HG02763 (cell line): Measurements from ENCODE around the gene BAIAP3.

ENCODE experiments used
- ATAC-seq: cut with Tn5 transposase; IDR thresholded peaks from one replicate; pipeline ENCODE4 v1.9.1; 2021; ENCODE audit warnings: mild to moderate bottlenecking, moderate library complexity; ENCODE audit not compliant: unreplicated experiment

Gene BAIAP3

DNA sequence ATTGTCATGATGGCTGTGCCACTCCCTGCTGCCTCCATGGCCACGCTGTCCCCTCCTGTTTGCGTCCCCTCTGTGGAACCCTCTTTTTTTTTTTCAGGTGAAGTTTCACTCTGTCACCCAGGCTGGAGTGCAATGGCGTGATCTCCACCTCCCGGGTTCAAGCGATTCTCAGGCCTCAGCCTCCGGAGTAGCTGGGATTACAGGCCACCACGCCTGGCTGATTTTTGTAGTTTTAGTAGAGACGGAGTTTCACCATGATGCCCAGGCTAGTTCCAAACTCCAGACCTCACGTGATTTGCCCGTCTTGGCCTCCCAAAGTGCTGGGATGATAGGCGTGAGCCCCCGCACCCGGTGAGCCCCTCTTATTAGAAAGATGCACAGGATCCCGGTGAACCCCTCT, 35.0 kb upstream of the BAIAP3 start:
- ATAC-seq = no peak

DNA sequence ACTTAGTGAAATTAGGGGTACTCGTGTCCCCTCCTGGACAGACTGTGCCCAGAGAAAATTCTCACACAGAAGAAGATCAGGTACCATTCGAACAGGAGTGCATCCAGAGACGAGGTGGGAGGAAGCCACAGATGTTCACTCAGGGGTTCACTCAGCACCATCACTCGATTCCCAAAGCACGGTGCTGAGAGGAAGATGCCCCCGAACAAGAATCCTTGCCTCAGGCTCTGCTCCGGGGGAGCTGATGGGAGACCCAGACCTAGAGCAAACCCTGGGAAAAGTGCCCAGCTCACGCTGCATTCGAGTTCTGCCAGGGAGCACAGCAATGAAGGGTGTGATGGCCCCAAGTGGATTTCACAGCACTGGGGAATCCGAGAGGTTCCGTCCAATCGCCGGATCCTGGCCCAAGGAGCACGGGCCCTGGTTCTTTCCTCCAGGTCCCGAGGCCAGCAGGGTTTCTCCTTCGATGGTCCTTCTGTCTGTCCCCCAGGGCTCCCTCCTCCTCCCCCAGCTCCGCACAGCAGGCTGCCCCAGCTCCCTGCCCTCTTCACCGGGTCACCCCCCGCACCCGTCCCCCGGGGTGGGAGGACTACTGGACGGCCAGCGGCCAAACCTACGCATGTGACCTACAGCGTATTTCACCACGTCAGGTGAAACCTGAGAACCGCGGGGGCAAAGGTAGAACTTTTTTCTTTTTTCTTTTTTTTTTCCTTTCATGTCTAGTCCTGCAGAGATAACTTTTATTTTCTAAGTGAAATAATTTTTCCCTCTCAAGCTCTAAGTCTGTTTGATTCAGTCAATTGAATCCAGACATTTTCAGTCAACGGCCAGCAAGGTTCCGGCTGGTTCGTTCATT, 34.2 kb upstream of the BAIAP3 start:
- no peak for ATAC-seq

DNA sequence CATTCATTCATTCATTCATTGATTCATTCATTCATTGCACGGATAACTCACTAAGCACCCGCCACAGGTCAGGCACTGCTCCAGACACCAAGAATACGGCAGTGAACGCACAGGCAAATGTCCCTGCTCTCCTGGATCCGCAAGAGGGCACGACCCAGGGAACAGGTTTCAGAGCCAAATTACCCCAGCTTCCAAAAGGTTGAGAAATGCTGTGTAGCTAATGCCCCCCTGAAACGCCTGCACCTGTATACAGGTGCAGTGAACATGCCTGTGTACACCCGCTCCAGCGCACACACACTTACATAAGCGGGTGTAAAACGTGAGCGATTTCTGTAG, 33.6 kb upstream of the BAIAP3 start:
- ATAC-seq = no peak

DNA sequence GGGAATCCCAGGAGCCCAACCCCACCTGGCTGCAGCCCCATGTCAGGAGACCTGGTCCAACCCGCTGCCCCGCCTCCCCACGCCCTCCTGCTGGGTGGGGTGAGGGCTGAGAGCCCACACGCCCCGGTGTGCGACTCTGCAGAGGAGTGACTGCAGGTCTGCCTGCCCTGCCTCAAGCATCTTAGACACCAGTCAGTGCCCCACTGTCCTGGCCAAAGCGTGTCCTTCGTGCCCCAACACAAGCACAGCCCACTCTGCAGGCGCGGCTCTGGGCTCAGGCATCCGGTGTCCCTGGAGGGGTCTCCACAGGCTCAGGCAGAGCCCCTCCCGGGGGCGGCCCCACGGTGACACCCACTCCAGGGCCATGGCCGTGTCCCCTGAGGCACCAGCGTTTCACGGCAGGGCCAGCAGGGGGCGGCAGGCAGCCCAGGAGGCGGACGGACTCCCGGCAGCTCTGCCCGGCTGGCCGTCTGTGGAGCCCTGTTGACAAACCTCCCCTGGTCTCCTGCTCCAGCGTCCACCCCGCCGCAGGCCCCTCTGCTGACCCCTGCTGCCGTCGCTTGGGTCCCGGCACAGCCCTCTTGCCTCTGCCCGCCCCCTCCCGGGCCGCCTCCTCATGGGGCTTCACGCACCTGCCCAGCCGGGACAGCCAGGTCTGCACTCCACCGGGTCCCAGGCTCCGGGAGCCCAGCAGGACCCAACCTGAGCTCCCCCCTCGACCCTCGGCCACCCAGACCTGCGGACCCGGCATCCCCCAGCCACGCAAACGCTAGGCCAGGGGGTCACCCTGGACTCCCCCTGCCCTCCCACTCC, 32.6 kb upstream of the BAIAP3 start:
- ATAC-seq = no peak

DNA sequence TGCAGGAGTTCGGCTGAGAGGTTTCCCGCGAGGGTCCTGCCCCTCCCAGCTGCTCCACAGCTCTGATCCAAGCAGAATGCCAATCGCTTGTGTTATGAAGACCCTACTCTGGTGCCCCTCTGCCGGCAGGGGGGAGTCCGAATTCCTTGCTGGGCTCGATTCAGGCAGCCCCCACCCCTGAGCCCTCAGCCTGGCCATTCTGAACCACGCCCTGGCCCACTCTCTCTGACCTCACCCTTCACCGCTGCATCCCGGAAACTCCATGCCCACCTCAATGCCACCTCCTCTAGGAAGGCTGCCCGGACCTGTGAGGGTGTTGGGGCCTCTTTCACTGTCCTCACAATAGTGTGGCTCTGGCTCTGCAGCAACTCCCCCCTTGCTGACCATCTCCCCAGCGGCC, 31.9 kb upstream of the BAIAP3 start:
- no peak for ATAC-seq

DNA sequence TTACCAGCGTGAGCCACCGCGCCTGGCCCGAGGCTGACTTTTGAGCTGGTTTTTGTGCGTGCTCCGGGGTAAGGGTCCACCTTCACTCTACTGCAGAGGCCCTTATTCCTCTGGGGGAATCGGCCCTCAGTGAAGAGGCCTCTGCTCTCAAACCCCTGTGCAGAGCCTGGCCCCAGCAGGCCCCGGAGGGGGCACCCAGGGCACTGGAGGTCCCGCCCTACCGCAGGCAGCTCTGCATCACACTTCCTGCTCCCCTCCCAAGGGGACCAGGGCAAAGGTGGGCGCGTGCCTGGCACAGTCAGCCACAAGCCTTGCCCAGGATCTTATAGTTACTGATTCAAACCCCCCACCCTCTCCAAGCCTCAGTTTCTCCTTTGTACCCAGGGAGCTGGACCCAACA, 27.6 kb upstream of the BAIAP3 start:
- ATAC-seq = no peak

DNA sequence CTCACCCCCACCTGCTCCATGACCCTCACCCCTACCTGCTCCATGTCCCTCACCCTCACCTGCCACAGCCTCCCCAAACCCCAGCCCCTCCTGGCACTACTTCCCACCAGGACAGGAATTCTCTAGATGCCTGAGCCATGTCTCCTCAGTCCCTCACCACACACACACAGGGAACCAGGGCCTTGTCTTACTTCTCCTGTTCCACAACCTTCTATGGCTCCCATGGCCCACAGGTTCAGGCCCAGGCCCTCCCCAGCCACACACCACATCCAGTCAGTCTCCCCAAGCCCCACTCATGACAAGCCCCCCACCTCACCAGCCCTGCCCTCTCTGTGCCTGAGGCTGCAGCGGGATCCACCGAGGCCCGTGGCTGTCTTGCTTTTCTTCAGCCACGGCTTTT, 27.1 kb upstream of the BAIAP3 start:
- no peak for ATAC-seq

DNA sequence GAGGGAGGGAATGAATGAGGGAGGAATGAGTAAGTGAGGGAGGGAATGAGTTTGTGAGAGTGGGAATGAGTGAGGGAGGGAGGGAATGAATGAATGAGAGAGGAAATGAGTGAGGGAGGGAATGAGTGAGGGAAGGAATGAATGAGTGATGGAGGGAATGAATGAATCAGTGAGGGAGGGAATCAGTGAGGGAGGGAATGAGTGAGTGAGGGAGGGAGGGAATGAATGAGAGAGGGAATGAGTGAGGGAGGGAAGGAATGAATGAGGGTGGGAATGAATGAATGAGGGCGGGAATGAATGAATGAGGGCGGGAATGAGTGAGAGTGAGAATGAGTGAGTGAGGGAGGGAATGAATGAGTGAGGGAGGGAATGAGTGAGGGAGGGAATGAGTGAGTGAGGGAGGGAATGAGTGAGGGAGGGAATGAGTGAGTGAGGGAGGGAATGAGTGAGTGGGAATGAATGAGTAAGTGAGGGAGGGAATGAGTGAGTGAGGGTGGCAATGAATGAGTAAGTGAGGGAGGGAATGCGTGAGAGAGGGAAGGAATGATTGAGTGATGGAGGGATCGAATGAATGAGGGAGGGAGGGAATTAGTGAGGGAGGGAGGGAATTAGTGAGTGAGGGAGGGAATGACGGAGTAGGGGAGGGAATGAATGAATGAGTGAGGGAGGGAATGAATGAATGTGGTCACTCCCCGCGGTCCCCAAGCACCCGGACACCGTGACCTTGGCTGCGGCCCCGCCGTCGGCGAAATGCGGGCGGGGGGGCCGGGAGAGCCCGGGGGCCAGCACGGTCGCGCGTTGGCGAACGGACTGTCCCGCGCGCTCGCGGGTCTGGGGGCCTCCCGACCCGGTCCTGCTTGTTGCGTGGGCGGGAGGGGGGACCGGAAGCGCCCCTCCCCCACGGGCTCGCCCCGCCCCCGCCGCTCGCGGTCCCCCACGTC, 25.1 kb upstream of the BAIAP3 start:
- ATAC-seq = no peak

DNA sequence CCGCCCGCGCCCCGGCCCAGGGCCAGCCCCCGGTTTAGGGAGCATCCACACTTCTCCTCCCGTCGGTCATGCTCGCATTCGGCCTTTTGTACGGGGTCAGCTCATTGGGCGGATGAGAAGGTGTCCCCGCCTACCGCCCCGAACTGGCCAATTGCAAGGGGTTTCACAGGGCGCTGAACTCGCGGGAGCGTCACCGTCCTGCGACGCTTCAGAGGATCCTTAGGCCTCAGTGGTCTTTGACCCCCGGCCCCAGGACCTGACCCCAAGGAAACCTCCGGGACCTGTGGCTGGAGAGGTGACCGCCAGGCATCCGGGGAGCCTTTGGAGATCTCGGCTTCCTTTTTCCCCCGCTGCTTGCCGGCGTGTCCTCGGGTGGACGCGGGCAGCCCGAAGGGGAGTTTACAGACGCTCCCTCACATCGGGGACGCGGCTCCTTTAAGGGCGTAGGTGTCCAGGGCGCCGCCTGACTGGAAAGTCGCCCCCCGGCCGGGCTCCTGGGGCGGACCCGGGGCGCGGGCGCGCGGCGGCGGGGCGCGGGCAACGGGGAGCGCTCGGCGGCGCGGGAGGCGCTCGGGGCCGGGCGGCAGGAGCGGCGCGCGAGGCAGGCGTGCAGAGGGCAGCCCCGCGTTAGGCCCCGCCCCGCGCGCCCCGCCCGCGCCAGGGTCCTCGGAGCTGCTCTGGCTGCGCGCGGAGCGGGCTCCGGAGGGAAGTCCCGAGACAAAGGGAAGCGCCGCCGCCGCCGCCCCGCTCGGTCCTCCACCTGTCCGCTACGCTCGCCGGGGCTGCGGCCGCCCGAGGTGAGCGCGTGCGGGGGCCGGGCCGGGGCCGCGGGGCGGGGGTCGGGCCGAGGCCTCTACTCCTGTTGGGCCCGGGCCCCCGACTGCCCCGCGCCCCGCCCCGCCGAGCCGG, 24.2 kb upstream of the BAIAP3 start, which contains the start of gene UBE2I:
UBE2I (plus strand) TSS at position 660 of the 909 bp plus-strand sequence. CDS start 4,395 bp downstream, outside the sequence.
- ATAC-seq = peak; percentile 65

DNA sequence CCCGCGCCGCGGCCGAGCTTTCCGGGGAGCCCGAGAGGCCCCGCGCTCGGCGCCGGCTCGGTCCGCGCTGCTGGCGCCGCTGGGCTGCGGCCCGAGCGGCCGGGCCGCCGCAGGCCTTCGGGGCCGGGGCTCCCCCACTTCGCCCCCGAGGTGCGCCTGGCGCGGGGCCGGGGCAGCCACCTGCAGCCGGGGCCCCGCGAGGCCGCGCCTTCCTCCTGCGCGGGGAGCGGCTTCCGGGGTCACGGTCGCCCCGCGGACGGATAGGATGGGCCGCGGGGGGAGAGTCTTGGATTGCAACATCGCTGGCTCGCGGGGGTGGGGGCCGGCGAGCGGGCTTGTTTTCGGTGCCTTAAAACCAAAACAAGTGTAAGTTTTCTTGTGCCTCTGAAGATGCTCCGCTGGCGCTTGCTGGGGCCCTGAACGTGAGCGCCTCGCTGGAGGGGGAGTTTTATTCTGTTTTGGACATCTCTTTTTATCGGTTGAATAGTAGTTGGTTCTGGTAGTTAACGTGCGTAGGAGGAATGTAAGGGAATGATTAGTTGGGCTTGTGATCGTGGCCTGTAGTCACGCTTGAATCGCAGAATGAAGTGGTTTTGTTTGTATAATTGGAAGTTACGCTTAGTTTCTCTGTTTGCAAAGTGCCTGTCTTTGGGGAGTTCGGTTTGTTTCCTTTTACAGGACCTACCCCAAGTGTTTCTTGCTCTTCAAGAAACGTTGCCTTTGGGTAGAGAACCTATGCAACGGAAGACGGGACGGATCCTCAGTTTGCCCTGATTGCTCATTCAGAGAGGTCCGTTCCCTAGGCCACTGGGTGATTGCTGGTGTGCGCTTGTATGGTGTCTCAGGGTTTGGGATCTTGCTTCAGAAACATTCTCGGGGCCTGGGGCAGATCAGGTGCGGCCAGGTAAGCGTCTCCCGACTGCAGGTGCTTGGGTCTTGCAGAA, 23.3 kb upstream of the BAIAP3 start:
- peak; percentile 6 for ATAC-seq

DNA sequence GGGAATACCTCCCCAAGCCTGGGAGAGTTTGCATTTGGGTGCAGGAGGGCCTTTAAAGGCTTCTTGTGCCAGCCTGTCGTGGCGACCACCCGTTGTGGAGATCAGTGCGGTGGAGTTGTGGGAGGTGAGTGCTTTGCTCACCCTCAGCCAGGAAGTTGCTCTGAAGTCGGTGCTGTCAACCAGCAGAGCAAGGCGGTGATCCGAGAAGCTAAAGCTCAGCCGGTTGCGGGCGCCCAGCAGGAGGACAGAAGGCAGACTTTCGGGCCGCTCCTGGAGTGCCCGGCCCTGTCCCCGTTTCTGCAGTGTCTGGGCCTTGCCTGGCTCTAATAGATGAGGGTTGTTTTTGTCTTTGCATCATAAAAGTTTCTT, 22.6 kb upstream of the BAIAP3 start:
- ATAC-seq = no peak

DNA sequence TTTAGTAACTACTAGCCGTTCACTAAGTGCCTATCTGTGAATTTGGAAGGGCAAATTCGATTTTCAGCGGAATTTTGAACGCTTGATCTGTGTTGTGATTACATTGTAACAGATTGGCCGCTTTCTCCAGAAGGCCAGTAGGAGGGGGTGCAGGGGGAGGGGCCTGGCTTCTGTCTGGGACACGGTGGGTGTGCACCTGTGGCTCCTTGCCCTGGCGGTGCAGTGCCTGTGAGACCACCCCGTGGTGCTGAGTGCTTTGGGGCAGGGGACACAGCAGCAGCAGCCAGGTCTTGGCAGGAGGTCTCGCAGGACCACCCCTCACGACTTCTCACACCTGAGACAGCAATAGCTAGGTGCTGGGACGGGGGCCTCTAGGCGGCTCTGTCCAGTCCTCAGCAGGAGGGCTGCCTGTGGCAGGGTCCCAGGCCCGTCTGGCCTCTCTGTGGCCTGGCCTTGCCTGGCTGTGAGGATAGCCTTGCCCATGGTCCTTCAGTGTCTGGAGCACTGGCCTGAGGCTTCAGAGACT, 22.2 kb upstream of the BAIAP3 start:
- ATAC-seq = no peak

DNA sequence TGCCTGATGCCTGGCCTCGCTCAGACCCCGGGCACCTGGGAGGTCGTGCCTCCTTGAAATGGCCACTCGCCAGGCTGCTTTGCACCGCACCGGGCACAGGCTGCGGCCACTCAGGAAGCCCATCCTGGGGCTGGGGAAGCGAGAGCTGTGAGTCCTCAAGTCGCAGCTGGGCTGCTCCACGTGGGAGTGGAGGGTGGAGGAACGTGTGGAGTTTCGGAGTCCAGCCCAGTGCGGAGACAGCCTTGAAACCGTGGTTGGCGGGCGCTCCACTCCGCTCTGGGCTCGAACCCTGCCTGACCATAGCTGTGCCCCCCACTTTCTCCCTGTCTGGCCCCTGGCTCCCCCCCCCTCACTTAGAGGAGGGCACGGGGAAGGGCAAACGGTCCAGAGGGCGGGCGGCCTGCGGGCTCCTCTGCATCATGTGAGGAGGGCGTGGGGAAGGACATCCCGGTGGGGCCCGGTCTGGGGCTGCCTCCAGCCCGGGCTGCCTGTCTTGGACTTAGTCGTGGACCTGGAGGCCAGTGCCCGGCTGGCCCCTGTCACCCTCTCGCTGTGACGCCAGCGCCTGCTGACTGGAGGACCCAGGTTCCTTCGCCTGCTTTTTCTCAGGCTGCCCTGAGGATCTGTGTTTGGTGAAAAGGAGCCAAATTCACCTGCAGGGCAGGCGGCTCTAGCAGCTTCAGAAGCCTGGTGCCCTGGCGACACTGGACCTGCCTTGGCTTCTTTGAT, 21.5 kb upstream of the BAIAP3 start:
- ATAC-seq = no peak

DNA sequence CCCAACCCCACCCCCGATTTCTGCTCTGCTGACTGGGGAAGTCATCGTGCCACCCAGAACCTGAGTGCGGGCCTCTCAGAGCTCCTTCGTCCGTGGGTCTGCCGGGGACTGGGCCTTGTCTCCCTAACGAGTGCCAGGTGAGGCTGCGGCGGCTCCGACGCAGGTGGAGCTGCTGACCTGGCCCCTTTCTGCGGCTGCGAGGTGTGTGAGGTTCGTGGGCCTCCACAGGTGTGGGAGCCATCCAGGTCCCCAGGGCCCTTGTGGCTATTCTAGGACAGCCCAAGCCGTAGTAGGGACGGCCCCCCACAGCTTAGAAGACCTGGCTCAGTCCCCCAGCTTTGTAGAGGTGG, 21.0 kb upstream of the BAIAP3 start:
- ATAC-seq = no peak

DNA sequence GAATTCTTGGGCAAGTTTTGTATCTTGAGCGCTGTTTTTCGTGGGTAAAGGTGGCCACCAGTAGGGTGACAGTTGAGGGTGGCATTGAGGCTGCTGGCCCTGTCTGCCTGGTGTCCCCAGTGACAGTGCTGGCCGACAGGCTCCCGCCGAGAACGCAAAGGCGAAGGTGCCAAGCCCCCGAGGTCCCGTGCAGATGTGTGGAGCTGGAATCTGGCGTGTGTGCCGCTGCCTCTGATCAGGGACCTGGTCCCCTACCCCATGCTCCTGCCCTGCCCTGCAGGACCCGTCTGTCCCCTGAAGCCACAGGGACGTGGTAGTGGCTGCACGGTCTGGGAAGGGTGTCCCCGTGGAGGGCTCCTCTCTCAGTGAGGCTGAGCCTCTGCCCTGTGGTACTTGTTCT, 20.5 kb upstream of the BAIAP3 start:
- no peak for ATAC-seq

DNA sequence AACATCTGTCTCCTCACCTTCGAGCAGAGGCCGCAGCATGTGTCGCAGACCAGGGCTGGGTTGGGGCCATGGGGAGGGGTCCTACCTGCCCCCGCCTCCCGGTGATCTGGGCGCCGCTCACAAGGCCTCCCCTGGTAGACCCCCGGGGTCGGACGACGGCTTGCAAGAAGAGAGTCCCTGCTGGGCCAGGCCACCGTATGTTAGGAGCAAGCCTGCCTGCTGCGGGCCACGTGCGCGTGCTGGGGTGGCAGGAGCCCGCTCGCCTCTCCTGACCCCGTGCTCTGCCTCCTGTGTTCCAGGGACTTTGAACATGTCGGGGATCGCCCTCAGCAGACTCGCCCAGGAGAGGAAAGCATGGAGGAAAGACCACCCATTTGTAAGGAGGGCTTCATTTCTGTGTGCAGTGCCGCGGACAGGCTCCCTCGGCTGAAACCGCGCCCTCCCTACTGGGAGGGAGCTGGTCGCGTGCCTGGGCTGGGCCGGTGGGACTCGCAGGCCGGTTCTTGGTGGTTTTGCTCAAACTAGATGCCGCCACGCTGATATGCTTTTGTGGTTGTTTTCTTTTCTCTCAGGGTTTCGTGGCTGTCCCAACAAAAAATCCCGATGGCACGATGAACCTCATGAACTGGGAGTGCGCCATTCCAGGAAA, 19.6 kb upstream of the BAIAP3 start:
- no peak for ATAC-seq

DNA sequence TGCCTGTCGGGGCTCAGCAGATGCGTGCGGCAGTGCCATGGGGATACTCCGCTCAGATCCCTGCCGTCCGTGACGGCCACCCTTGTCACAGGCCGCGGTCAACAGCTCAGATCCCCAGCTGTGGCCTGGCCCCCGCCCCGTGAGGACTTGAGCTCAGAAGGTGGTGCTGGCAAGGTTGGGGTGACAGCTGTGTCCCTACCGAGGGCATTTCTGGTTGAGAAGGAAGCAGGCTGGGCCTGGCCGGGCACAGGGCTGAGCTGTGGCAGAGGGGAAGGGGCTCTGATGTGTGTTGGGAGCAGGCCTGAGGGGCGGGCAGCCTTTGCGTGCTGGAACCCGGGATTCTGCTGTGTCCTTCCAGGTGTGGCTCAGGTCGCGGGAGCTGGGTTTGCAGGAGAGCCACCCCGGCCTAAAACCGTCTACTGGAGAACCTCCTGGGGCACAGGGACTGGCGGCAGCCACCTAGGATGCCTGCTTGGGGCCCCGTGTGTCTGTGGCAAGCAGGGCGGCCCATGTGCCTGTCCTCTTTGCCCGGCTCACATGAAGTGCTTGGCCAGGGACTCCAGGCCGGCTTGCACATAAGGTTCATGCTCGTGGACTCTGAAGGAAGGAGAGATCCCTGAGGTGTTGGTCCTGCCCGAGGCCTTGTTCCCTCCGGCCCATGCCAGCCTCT, 18.9 kb upstream of the BAIAP3 start:
- ATAC-seq = no peak
